ENCODE results near the gene WIPI1.

- TF ChIP-seq GATA2 (IDR thresholded peaks at IDR 0.05; ENCODE audit: low read depth, low read length): no peak
- TF ChIP-seq GATA3 (IDR thresholded peaks at IDR 0.05; ENCODE audit: low read depth, low read length): no peak
These were observed 71.6 kb downstream of the WIPI1 start for GRCh38 chr17:68385490-68386215.

Data from SH-SY5Y (cell line).